HL-60 (cell line): ENCODE measurements around the gene PTPRJ.

Source experiments
- DNase-seq, 2 experiments: peaks; one replicate each; pipeline ENCODE4 v3.0.0-alpha.2; 2010 to 2020; ENCODE audit warnings: low read depth in 1 of 2, low spot score in 1 of 2
- H3K27ac ChIP-seq: fragments of 250-450 bp; sonication (Bioruptor Pico); replicated peaks from 2 replicates; pipeline ENCODE4 v1.5.1; 2020; ENCODE audit warnings: mild to moderate bottlenecking, moderate library complexity
- H3K27me3 ChIP-seq: fragments of 250-450 bp; sonication (Bioruptor Pico); 2 replicates; pipeline ENCODE4 v1.5.1; 2021; ENCODE audit warnings: mild to moderate bottlenecking, moderate library complexity; ENCODE audit not compliant: insufficient read depth, poor library complexity, severe bottlenecking
- H3K4me3 ChIP-seq: replicated peaks from 2 replicates; pipeline ENCODE4 v1.5.1; 2011; ENCODE audit warnings: mild to moderate bottlenecking, control low read depth, low read length; ENCODE audit not compliant: insufficient read depth
- CTCF ChIP-seq: IDR thresholded peaks from one replicate; pipeline ENCODE4 v1.5.1; 2011; ENCODE audit warnings: low read length, control low read depth, inconsistent platforms; ENCODE audit not compliant: insufficient read depth
- GABPA ChIP-seq: IDR thresholded peaks from 2 replicates; pipeline ENCODE4 v1.6.1; 2012; ENCODE audit warnings: low read depth
- POLR2AphosphoS5 ChIP-seq: IDR thresholded peaks from 2 replicates; pipeline ENCODE4 v1.6.1; 2012; ENCODE audit warnings: low read depth
- REST ChIP-seq: IDR thresholded peaks from 2 replicates; pipeline ENCODE4 v1.6.1; 2012; ENCODE audit warnings: low read depth; ENCODE audit not compliant: insufficient replicate concordance
- SPI1 ChIP-seq: IDR thresholded peaks from 2 replicates; pipeline ENCODE4 v1.6.1; 2012; ENCODE audit warnings: low read depth, mild to moderate bottlenecking, borderline replicate concordance

Gene PTPRJ

GRCh38 chr11:47973173-47973572, 7.2 kb upstream of the PTPRJ start:
- Histone ChIP-seq H3K27ac (no peak overlapping the region), H3K27me3 (no peaks in the 10 kb centered on the region), H3K4me3 (no peak overlapping the region)
- TF ChIP-seq CTCF, result no peak
- no peak for TF ChIP-seq SPI1
- TF ChIP-seq POLR2AphosphoS5, result no peak
- TF ChIP-seq REST, result no peak
- no peak for TF ChIP-seq GABPA
- DNase-seq, result no peak

GRCh38 chr11:47976931-47977330, 3.4 kb upstream of the PTPRJ start:
- no peak for TF ChIP-seq CTCF
- TF ChIP-seq POLR2AphosphoS5, result no peak
- TF ChIP-seq GABPA, result no peak
- TF ChIP-seq REST, result no peak
- no peak for TF ChIP-seq SPI1
- H3K4me3 ChIP-seq, result no peak overlapping the region
- H3K27me3 ChIP-seq, result no peaks in the 10 kb centered on the region
- DNase-seq, result no peak
- H3K27ac ChIP-seq, result no peak overlapping the region

- DNase-seq, result peak in 1 of 2 experiments; percentile 73
- TF ChIP-seq CTCF (no peak), REST (no peak), GABPA (no peak), POLR2AphosphoS5 (no peak), SPI1 (no peak)
- H3K27me3 ChIP-seq, result no peaks in the 10 kb centered on the region
- H3K27ac ChIP-seq, result no peak overlapping the region
- no peak overlapping the region for H3K4me3 ChIP-seq
Measured at GRCh38 chr11:47977623-47978022, 2.7 kb upstream of the PTPRJ start.
